Stimulated activated CD4-positive, alpha-beta T cell treated with anti-CD3 and anti-CD28 coated beads, TNF-alpha, amount 100 ng/mL, for 24 hours (primary cell): ENCODE data around the gene SORT1.

Experiments
- DNase-seq, 3 experiments: peaks; one replicate each; pipeline ENCODE4 v3.0.0-alpha.2; 2020; ENCODE audit warnings: low read depth in 3 of 3

Gene SORT1

GRCh38 chr1:109275706-109276345, 121.9 kb downstream of the SORT1 start:
- no peak for DNase-seq

- DNase-seq: no peak
These were observed 122.9 kb downstream of the SORT1 start for GRCh38 chr1:109274533-109275476.

- DNase-seq: no peak
These were observed 124.0 kb downstream of the SORT1 start for GRCh38 chr1:109273570-109274288.

- DNase-seq: no peak
These were observed 124.7 kb downstream of the SORT1 start for GRCh38 chr1:109272831-109273547.

GRCh38 chr1:109272021-109272799, 125.5 kb downstream of the SORT1 start:
- DNase-seq: no peak

- DNase-seq: no peak
These were observed 126.3 kb downstream of the SORT1 start for GRCh38 chr1:109271458-109271857.

- no peak for DNase-seq
These were observed 126.9 kb downstream of the SORT1 start for GRCh38 chr1:109270623-109271317.

GRCh38 chr1:109269981-109270622, 127.6 kb downstream of the SORT1 start:
- DNase-seq: no peak

GRCh38 chr1:109269212-109269980, 128.3 kb downstream of the SORT1 start:
- no peak for DNase-seq

- DNase-seq: no peak
These were observed 129.1 kb downstream of the SORT1 start for GRCh38 chr1:109268431-109269211.

GRCh38 chr1:109267743-109268300, 129.9 kb downstream of the SORT1 start:
- DNase-seq: no peak

GRCh38 chr1:109266965-109267364, 130.8 kb downstream of the SORT1 start:
- DNase-seq: no peak

GRCh38 chr1:109265741-109266330, 131.9 kb downstream of the SORT1 start:
- no peak for DNase-seq

GRCh38 chr1:109265016-109265415, 132.7 kb downstream of the SORT1 start:
- no peak for DNase-seq

GRCh38 chr1:109264379-109264755, 133.4 kb downstream of the SORT1 start:
- no peak for DNase-seq

GRCh38 chr1:109263597-109264378, 133.9 kb downstream of the SORT1 start:
- peak; percentile 57 to 83 (median 61) for DNase-seq

GRCh38 chr1:109263234-109263596, 134.5 kb downstream of the SORT1 start:
- no peak for DNase-seq
